Cerebellar cortex (tissue), 1 donor: ENCODE data around the gene CISD1.

ENCODE experiments used
- DNase-seq: peaks from one replicate; pipeline ENCODE4 v3.0.0-alpha.2; 2015; ENCODE audit warnings: low spot score

Gene CISD1

DNA sequence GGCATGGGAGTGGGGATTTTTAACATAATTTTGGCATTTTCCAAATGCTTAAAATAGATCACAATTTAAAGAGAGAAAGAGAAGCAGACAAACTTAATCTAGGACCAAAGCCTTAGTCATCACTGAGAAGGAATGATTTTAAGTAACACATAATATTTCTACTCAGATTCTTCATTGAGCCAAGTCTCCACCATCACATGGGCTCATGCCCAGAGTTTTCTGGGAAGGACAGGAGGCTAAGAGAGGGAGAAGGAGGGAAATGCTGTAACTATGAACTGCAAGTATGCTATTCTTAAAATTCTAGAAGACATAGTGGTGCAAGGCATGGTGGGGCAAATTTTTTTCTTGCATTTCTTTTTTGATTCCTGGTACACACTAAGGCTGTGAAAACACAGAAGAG, 42.1 kb downstream of the CISD1 start:
- no peak for DNase-seq

DNA sequence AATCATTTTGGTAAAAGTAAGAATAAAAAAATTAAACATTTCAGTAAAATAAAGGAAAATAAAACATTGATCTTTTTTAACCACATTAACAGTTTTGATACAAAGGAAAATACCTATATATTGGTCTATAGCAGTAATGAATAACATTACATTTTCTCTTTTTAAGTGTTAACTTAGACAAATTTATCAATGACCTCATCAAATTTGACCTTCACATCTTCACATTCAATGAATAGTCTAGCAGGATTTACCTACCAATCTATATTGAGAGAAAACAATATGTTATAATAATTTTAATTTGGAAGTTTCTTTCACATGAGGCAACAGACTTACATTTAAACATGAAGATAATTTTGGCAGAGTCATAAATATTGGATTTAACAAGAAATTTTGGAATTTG, 47.9 kb downstream of the CISD1 start:
- DNase-seq = no peak

DNA sequence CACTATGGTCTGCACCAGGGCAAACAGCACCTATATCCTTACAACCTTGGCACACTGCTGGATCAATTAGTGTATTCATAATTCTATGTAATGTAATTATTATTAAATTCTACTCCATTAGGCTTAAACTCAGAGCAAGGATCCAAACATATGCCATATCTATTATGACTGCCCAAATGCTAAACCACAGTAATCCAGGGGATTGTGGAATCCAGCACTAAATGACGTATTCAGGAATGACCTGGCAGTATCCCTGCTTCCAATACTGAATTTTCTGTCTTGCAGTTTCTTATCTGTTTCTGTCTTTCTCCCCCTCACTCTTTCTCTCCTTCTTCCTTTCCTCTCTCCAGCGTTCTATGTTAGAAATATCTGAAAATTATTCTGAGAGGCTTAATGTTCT, 49.4 kb downstream of the CISD1 start:
- no peak for DNase-seq

DNA sequence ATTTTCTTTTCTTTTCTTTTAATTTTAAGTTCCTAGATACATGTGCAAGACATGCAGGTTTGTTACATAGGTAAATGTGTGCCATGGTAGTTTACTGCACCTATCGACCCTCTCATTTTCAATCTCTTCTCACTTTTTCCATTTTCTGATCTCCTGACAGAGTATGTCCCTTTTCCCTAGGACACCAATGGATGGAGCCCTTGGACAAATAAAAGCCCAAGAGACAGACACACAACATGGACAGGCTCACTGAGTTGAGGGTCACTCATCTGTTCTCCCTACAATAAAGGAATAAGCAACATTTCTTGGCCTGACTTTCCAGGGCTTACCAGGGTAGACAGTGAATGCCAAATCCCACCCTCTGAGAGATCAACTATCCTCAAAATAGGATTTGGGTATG, 50.6 kb downstream of the CISD1 start:
- DNase-seq = no peak

DNA sequence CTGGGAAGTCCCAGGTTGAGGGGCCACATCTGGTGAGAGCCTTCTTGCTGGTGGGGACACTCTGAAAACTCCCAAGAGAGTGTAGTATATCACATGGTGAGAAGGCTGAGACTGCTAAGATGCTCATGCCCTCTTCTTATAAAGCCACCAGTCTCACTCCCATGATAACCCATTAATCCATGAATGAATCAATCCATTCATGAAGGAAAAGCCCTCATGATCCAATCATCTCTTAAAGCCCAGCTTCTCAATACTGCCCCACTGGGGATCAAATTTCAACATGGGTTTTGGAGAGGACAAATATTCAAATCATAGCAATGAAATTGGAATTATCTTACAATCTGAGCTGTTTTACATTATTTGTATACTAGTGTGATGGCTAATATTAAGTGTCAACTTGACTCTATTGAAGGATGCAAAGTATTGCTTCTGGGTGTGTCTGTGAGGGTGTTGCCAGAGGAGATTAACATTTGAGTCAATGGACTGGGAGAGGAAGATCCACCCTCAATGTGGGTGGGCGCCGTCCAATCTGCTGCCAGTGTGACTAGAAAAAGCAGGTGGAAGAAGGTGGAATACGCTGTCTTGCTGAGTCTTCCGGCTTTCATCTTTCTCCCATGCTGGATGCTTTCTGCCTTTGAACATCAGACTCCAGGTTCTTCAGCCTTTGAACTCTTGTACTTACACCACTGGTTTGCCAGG, 51.5 kb downstream of the CISD1 start:
- no peak for DNase-seq

DNA sequence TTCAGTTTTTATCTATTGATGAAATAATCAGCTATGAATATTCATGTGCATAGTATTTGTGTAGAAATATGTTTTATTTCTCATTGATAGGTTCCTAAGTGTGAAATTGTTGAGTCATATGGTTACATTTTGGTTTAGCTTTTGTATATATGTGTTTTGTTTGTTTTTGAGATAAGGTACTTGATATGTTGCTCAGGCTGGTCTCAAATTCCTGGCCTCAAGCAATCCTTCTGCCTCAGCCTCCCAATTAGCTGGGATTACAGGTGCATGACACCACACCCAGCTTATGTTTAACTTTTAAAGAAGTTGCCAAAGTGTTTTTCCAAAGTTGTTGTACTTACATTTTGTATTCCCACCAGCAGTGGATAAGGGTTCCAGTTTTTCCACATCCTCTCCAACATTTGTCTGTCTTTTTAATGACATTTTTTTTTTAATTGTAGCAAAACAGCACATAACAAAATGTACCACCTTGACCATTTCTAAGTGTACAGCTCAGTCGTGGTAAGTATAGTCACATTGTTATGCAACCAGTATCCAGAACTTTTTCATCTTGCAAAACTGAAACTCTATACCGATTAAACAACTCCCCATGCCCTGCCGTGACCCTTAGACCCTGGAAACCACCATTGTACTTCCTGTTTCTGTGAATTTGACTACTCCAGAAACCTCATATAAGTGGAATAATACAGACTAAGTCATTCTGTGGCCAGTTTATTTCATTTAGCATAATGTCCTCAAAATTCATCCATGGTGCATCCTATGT, 53.3 kb downstream of the CISD1 start:
- no peak for DNase-seq

DNA sequence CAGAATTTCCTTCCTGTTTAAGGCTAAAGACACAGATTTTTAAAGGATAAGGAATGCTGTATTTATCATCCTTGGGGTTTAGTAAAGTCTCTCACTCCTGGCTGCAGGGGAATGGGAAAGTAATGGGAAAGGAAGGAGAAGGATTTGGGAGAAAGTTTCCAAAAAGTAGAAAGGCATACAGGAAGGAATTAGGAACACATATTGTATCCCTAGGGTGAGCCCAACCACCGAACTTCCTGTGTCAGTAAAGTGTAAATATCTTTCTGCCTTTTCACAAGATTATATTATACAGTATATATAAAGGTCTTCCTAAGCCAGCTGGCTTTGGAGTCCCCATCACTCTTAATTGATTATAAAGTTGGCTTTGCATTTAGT, 53.9 kb downstream of the CISD1 start:
- DNase-seq = no peak

DNA sequence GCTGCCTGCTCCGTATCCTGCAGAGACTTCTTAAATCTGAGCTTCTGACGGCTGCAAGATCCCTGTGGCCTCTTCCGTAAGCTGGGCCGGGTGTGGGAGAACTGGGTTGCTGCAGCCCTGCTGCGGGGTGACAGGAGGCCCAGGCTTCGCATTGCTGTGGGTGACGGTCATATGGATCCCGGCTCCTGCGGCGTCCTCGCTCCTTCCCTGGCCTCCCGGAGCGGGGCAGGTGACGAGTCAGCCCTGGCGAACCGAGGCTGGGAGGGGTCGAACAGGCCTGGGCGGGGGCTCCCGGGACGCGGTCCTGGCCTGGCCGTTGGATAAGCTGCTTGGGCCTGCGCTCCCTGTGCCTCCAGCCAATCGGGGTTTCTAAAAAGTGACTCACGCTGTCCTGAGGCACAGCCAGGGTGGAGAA, 58.0 kb downstream of the CISD1 start:
- no peak for DNase-seq

DNA sequence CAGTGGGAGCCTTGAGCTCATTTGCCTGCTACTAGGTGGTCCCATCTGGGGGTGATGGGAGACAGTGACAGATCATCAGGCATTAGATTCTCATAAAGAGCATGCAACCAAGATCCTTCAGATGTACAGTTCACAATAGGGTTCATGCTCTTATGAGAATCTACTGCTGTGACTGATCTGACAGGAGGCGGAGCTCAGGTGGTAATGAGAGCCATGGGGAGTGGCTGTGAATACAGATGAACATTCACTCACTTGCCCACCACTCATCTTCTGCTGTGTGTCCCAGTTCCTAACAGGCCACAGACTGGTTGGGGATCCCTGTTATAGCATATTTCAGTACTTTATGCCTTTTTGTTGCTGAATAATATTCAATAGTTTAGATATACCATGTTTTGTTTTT, 59.3 kb downstream of the CISD1 start:
- no peak for DNase-seq

DNA sequence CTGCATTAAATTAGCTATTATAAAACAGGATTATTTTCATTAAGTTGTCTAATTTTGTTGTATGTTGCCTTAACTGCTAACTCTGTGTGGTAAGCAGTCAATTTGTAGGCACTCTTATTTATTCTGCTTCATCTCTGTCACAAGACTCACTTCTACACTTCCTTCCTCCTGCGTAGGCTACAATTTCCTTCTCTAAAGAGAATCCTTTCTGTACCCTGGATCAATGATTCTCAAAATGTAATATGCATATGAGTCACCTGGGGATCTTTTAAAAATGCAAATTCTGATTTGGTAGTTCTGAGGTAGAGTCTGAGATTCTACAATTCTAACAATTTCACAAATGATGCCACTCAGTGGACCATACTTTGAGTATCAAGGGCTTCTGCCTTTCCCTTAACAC, 61.5 kb downstream of the CISD1 start:
- no peak for DNase-seq

DNA sequence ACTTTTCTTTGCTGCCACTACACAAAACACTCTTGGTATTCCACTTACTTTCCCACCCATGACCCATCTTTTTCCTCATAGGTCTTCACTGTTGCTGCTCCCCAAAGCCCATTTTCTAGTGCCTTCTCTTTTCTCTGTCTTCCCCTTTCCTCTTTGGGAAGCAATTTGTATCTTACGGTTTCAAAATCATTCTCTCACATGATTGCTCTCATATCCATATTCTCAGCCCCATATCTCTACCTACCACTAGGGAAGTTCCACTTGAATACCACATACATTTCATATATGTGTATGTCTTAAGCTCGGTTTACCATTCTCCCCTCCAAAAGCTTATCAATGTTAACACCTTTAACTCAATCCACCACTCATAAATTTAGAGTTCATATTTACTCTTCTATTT, 62.7 kb downstream of the CISD1 start:
- DNase-seq = no peak

DNA sequence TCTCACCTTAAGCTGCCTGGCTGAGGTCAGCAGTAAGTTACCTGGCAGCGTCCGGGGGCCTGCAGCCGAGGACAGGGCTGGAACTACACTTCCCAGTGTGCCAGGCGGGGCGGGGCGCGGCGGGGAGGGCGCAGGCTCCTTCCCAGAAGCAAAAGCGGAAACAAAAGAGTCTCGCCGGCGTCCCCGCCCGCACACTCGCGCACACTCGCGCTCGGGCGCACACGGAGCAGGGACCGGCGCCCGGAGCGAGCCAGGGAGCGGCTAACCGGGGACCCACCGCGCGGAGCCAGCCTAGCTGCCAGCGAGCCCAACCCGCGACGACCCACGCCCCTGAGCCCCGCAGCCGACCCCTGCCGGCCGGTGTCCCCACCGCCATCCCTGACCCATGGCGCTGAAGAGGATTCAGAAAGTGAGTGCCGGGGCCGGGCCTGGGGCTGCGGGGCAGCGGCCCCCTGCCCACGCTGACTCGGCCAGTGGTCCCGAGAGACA, 65.9 kb downstream of the CISD1 start, which contains the start of gene UBE2D1:
Gene UBE2D1, plus strand, starts transcription at position 190 of the 489 bp plus-strand sequence. Its CDS starts 196 bp downstream, at position 386.
- peak; percentile 82 for DNase-seq

DNA sequence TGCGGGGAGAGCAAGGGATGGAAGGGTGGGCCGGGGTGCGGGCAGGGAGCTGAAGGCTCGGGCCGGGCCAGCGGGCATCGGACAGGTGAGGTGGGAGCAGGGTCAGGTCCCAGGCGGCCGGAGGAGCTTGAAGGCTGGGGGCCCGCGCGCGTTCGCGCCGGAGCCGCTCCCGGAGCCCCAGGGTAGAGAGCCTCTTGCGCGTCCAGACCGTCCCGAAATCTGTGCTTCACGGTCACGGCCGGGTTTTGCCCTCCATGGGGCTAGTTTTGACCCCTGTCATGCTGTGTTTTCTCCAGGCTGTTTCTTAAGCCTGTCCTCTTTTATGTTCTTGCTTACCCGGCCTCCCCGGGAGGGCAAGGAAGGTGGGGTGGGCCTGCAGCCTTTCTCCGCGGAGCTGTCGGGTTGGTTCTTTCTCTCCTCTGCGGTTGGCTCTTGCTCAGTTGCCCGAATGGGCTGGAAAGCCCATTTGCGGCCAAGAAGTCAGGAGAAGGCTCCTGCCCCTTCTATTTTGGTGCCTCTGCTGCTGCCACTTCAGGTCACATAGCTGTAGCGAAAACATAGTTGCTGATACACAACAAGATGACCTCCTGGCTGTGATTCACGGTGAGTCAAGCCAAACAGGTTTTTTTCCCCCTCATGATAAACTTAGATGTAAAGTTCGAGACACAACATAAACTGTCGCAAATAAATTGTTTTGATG, 66.5 kb downstream of the CISD1 start:
- DNase-seq = peak; percentile 41

DNA sequence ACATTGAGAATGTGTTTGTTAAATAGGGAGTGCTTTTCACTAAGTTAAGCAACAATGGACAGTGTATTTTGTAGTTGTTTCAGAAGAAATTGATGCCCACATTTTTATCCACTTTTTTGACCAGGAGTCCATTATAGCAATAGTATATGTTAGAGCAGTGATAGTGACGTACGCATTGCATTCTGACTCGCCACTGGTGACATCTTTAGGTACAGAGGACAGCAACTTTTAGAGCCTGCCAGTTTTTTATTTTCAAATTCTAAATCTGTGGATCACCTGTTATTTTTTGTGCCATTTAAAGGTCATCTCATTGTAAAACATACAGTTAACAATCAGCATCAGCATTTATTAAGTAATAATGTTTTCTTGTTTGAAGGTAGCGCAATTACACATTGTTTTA, 67.3 kb downstream of the CISD1 start:
- DNase-seq = no peak
